Mucosa of gallbladder (tissue), 1 donor: Measurements from ENCODE around the gene EHD3. TPM values are rescaled to one million over a fixed set of nuclear protein-coding genes. Genes with fewer than 3 reads are reported as not detected.

Experiments
- DNase-seq: peaks from one replicate; pipeline ENCODE4 v3.0.0-alpha.2; 2020; ENCODE audit warnings: low spot score
- total RNA-seq: library from RNA; stranded (reverse); gene quantifications from one replicate; pipeline ENCODE4 v1.2.1, GENCODE V29; 2021
- donor health status: DM: no; HTN: no; CAD: no.

EHD3 gene
- total RNA-seq, 1 donor from 2014 or later = 6.7 TPM

GRCh38 chr2:31235504-31235902, 1.6 kb downstream of the EHD3 start:
- no peak for DNase-seq

- DNase-seq = no peak
Observed at GRCh38 chr2:31236433-31237205, 2.7 kb downstream of the EHD3 start.

- no peak for DNase-seq
Observed at GRCh38 chr2:31237348-31238017, 3.5 kb downstream of the EHD3 start.

- no peak for DNase-seq
Observed at GRCh38 chr2:31238126-31238905, 4.4 kb downstream of the EHD3 start.

GRCh38 chr2:31238906-31239592, 5.1 kb downstream of the EHD3 start:
- DNase-seq = no peak

- DNase-seq = no peak
Observed at GRCh38 chr2:31239593-31240177, 5.7 kb downstream of the EHD3 start.

GRCh38 chr2:31240381-31241365, 6.7 kb downstream of the EHD3 start:
- no peak for DNase-seq

- DNase-seq = no peak
Observed at GRCh38 chr2:31241625-31242270, 7.8 kb downstream of the EHD3 start.

- no peak for DNase-seq
Observed at GRCh38 chr2:31243053-31243452, 9.1 kb downstream of the EHD3 start.

- no peak for DNase-seq
Observed at GRCh38 chr2:31244101-31244500, 10.1 kb downstream of the EHD3 start.

- DNase-seq = no peak
Observed at GRCh38 chr2:31246184-31246852, 12.4 kb downstream of the EHD3 start.

GRCh38 chr2:31247711-31248110, 13.8 kb downstream of the EHD3 start:
- no peak for DNase-seq

GRCh38 chr2:31248139-31248538, 14.2 kb downstream of the EHD3 start:
- DNase-seq = no peak

GRCh38 chr2:31249009-31249690, 15.2 kb downstream of the EHD3 start:
- no peak for DNase-seq

GRCh38 chr2:31251018-31251417, 17.1 kb downstream of the EHD3 start:
- DNase-seq = no peak

GRCh38 chr2:31251851-31252250, 17.9 kb downstream of the EHD3 start:
- DNase-seq = no peak

- no peak for DNase-seq
Observed at GRCh38 chr2:31253356-31254131, 19.6 kb downstream of the EHD3 start.
